K562 (cell line): ENCODE data around the gene PASD1. TPM values are rescaled to one million over a fixed set of nuclear protein-coding genes. Genes with fewer than 3 reads are reported as not detected.

Experiments used
- ATAC-seq: fragments of 200-7000 bp; cut with Tn5 transposase; 3 replicates; pipeline ENCODE4 v1.9.1; 2020; ENCODE audit warnings: moderate library complexity
- BruUV-seq: library from RNA; stranded (reverse); fragments of 400-500 nt; replicated peaks from 2 replicates; lab custom pipeline; 2021; lab: Mats Ljungman, UMichigan
- CTCF ChIA-PET: fragments of 300-600 bp; formaldehyde crosslinking; extraction: SDS; loops from one replicate; lab custom pipeline; 2021; ENCODE audit warnings: low intra/inter-chr PET ratio; lab: Yijun Ruan, JAX
- POLR2A ChIA-PET: fragments of 300-600, 350-650 bp; sonication (Branson Sonifier 250); formaldehyde crosslinking; extraction: SDS; loops from one replicate; lab custom pipeline; 2021; ENCODE audit warnings: antibody characterized with exemption, inconsistent platforms; lab: Yijun Ruan, JAX
- DNase-seq, 4 experiments: peaks; one replicate each; pipeline versions ENCODE4 v3.0.0 to v3.0.0-alpha.2; 2011 to 2018; ENCODE audit warnings: low spot score in 3 of 4, mixed read lengths in 3 of 4; ENCODE audit errors: extremely low read depth in 1 of 4
- FAIRE-seq: peaks from 2 replicates; lab custom pipeline; 2011; peaks lifted over from hg19 to GRCh38; lab: Jason Lieb, UNC
- H2AFZ ChIP-seq: 2 replicates; pipeline ENCODE4 v1.6.0; 2011; ENCODE audit warnings: low read depth, low read length, control low read depth, inconsistent platforms
- H3K27ac ChIP-seq: fragments of 200-600 bp; 3 replicates; pipeline ENCODE4 v1.8.0; 2011; ENCODE audit warnings: low read depth, mild to moderate bottlenecking, control low read depth, inconsistent platforms, low read length, moderate library complexity, mixed read lengths; ENCODE audit errors: extremely low read depth
- H3K27me3 ChIP-seq, 2 experiments: fragments of 300-600 bp in 1 of 2; 2 replicates in 1 of 2; 3 replicates in 1 of 2; pipeline versions ENCODE4 v1.6.0 to v1.8.0; 2011; ENCODE audit warnings: inconsistent platforms in 2 of 2, low read length in 2 of 2, mild to moderate bottlenecking in 1 of 2, mixed read lengths in 1 of 2, moderate library complexity in 1 of 2; ENCODE audit not compliant: control insufficient read depth in 2 of 2, insufficient read depth in 2 of 2
- H3K36me3 ChIP-seq: fragments of 300-600 bp; 3 replicates; pipeline ENCODE4 v1.8.0; 2011; ENCODE audit warnings: mild to moderate bottlenecking, low read length, inconsistent platforms; ENCODE audit not compliant: control insufficient read depth, insufficient read depth
- H3K4me1 ChIP-seq, 2 experiments: fragments of 200-600 bp in 1 of 2; replicated peaks in 1 of 2; 2 replicates in 1 of 2; 3 replicates in 1 of 2; pipeline versions ENCODE4 v1.5.1 to v1.8.0; 2011; ENCODE audit warnings: inconsistent platforms in 2 of 2, low read length in 2 of 2, mild to moderate bottlenecking in 1 of 2, mixed read lengths in 1 of 2, moderate library complexity in 1 of 2; ENCODE audit not compliant: control insufficient read depth in 2 of 2, insufficient read depth in 2 of 2
- H3K4me2 ChIP-seq: 2 replicates; pipeline ENCODE4 v1.6.1; 2011; ENCODE audit warnings: low read length, control low read depth, inconsistent platforms, mixed read lengths; ENCODE audit not compliant: insufficient read depth
- H3K4me3 ChIP-seq: fragments of 200-600 bp; sonication (generic), shearing (Covaris generic); 2 replicates; pipeline ENCODE4 v1.5.1; 2016; ENCODE audit warnings: control low read depth, inconsistent platforms
- H3K79me2 ChIP-seq: fragments of 200-600 bp; 3 replicates; pipeline ENCODE4 v1.8.0; 2011; ENCODE audit warnings: low read length, inconsistent platforms; ENCODE audit not compliant: control insufficient read depth, insufficient read depth
- H3K9ac ChIP-seq, 2 experiments: 2 replicates each; pipeline versions ENCODE4 v1.6.0 to v1.6.1; 2011; ENCODE audit warnings: low read depth in 2 of 2, low read length in 2 of 2, control low read depth in 1 of 2, inconsistent platforms in 1 of 2, mild to moderate bottlenecking in 1 of 2, mixed read lengths in 1 of 2; ENCODE audit not compliant: insufficient read depth in 1 of 2
- H3K9me1 ChIP-seq: one replicate; pipeline ENCODE4 v1.6.0; 2011; ENCODE audit warnings: inconsistent platforms, mild to moderate bottlenecking, low read length, moderate library complexity; ENCODE audit not compliant: control insufficient read depth, insufficient read depth
- H3K9me3 ChIP-seq: replicated peaks from 2 replicates; pipeline ENCODE4 v1.5.1; 2011; ENCODE audit warnings: low read depth, low read length, inconsistent platforms; ENCODE audit not compliant: control insufficient read depth, insufficient read depth
- H4K20me1 ChIP-seq: replicated peaks from 2 replicates; pipeline ENCODE4 v1.6.1; 2011; ENCODE audit warnings: low read length, inconsistent platforms, mixed read lengths; ENCODE audit not compliant: control insufficient read depth, insufficient read depth
- BCL6 ChIP-seq: fragments of 250-450 bp; sonication (Bioruptor Pico); IDR thresholded peaks from 2 replicates; pipeline ENCODE4 v1.4.0; 2020
- CEBPB ChIP-seq: fragments of 450-650 bp; IDR thresholded peaks from 2 replicates; pipeline ENCODE4 v1.6.1; 2016; ENCODE audit warnings: missing genetic modification characterization, missing compliant biosample characterization
- CEBPG ChIP-seq, 3 experiments: fragments of 200-800 bp in 1 of 3; sonication (Bioruptor generic) in 1 of 3; sonication (generic) in 1 of 3; formaldehyde crosslinking in 1 of 3; IDR thresholded peaks in 2 of 3; conservative IDR thresholded peaks in 1 of 3; 2 replicates each; pipeline versions ENCODE4 v1.6.1 to v1.8.0; 2016 to 2022; ENCODE audit warnings: missing compliant biosample characterization in 2 of 3, missing genetic modification characterization in 2 of 3, mild to moderate bottlenecking in 1 of 3, missing genetic modification reagents in 1 of 3
- CREB5 ChIP-seq: fragments of 250-450 bp; sonication (Bioruptor Pico); IDR thresholded peaks from 2 replicates; pipeline ENCODE4 v1.5.0; 2020; ENCODE audit warnings: mild to moderate bottlenecking
- DDX20 ChIP-seq: fragments of 450-650 bp; IDR thresholded peaks from 2 replicates; pipeline ENCODE4 v1.6.1; 2016; ENCODE audit warnings: missing genetic modification characterization, low read depth, mild to moderate bottlenecking, missing compliant biosample characterization, moderate library complexity
- HNRNPH1 ChIP-seq: fragments of 200-400 bp; formaldehyde crosslinking; optimal IDR thresholded peaks from 2 replicates; pipeline ENCODE3; 2017; ENCODE audit warnings: low read depth, mild to moderate bottlenecking, low read length, moderate library complexity
- MYC ChIP-seq, 2 experiments: fragments of 250-450 bp in 1 of 2; sonication (Bioruptor Pico) in 1 of 2; IDR thresholded peaks; 2 replicates each; pipeline versions ENCODE4 v1.5.1 to v1.6.1; 2012 to 2021; ENCODE audit warnings: low read depth in 2 of 2, borderline replicate concordance in 1 of 2, improper control_type of control experiment in 1 of 2, low read length in 1 of 2, mild to moderate bottlenecking in 1 of 2, moderate library complexity in 1 of 2
- PTBP1 ChIP-seq: fragments of 200-400 bp; formaldehyde crosslinking; IDR thresholded peaks from 2 replicates; pipeline ENCODE4 v1.6.1; 2017; ENCODE audit warnings: low read depth, low read length
- TSC22D4 ChIP-seq: fragments of 450-650 bp; IDR thresholded peaks from 2 replicates; pipeline ENCODE4 v1.6.1; 2016; ENCODE audit warnings: missing genetic modification characterization, missing biosample characterization, control low read depth
- ZNF639 ChIP-seq, 2 experiments: fragments of 200-800 bp in 1 of 2; sonication (Bioruptor generic) in 1 of 2; sonication (generic) in 1 of 2; formaldehyde crosslinking in 1 of 2; IDR thresholded peaks in 1 of 2; conservative IDR thresholded peaks in 1 of 2; 2 replicates each; pipeline versions ENCODE4 v1.5.0 to v1.6.1; 2016 to 2020; ENCODE audit warnings: missing compliant biosample characterization in 1 of 2, missing genetic modification characterization in 1 of 2, missing genetic modification reagents in 1 of 2
- ZNF76 ChIP-seq: fragments of 250-450 bp; sonication (Bioruptor Pico); IDR thresholded peaks from 2 replicates; pipeline ENCODE4 v1.4.0; 2020; ENCODE audit warnings: mild to moderate bottlenecking, moderate library complexity, borderline replicate concordance
- WGBS: fragments of 100-300 bp; shearing (Covaris generic); methylation state at CpG from one replicate; pipeline ENCODE4 v1.1.6; 2016; ENCODE audit warnings: low coverage, mixed read lengths; ENCODE audit not compliant: insufficient coverage; ENCODE audit errors: missing lambda C conversion rate; 5-methylcytosine and 5-hydroxymethylcytosine counted together
- in situ Hi-C: fragments of 300-500 bp; cut with MboI; formaldehyde crosslinking; loops from 4 replicates; pipeline ENCODE4 v1.15.0; 2018; ENCODE audit warnings: inconsistent platforms, mixed read lengths
- intact Hi-C: fragments of 100-400 bp; cut with micrococcal nuclease; formaldehyde crosslinking; loops from 2 replicates; pipeline ENCODE4 v1.14.2; 2022
- polyA plus RNA-seq, 8 experiments: library from polyadenylated mRNA; depleted of rRNA in 4 of 8; stranded (reverse) in 5 of 8; unstranded in 3 of 8; fragments of >200 nt; fragmentation: Nextera tagmentation in 2 of 8; fragmentation: Illumina TruSeq in 1 of 8; extraction: Ambion mirVana in 2 of 8; extraction: Trizol in 1 of 8; gene quantifications; 2 replicates each; pipeline versions ENCODE4 v1.2.1 to v1.2.3, GENCODE V29; 2011 to 2014; ENCODE audit warnings: inconsistent platforms in 1 of 8, missing spikeins in 1 of 8
- total RNA-seq, 7 experiments: library from RNA; depleted of rRNA in 6 of 7; stranded (reverse); fragments of >200 nt in 6 of 7; fragmentation: Illumina TruSeq in 2 of 7; extraction: Trizol in 2 of 7; gene quantifications; 2 replicates each; pipeline versions ENCODE4 v1.2.1 to v1.2.3, GENCODE V29; 2011 to 2021; ENCODE audit warnings: low replicate concordance in 1 of 7

The PASD1 gene
- total and polyA plus RNA-seq, 9 of the 15 experiments (the other 6 are each of a cell fraction or from before 2014, with no cell fraction given): 1.7 to 12.8 (median 9.6) TPM

GRCh38 chrX:151609222-151609621 is 45.7 kb downstream of the PASD1 start:
- Histone ChIP-seq H3K9ac (no peak overlapping the region), H3K4me2 (no peak overlapping the region), H3K36me3 (no peaks in the 10 kb centered on the region), H3K79me2 (no peaks in the 10 kb centered on the region), H3K9me1 (no peaks in the 10 kb centered on the region), H3K4me1 (no peaks in the 10 kb centered on the region), H3K4me3 (no peak overlapping the region), H3K27me3 (no peaks in the 10 kb centered on the region), H3K27ac (no peak overlapping the region), H4K20me1 (no peaks in the 10 kb centered on the region), H3K9me3 (no peaks in the 10 kb centered on the region), H2AFZ (no peak overlapping the region)
- ATAC-seq: no peak
- POLR2A ChIA-PET: no interaction called here
- no peak for TF ChIP-seq MYC (IDR thresholded peaks at IDR 0.05; ENCODE audit: low read depth, low read length)
- TF ChIP-seq MYC (CRISPR knock-in tag; IDR thresholded peaks at IDR 0.05; ENCODE audit: borderline replicate concordance, low read depth): no peak
- TF ChIP-seq PTBP1: no peak
- no peak for TF ChIP-seq ZNF76
- no peak for TF ChIP-seq DDX20 (tag)
- TF ChIP-seq HNRNPH1: no peak
- TF ChIP-seq ZNF639 (CRISPR knock-in tag; conservative IDR thresholded peaks at IDR 0.05 in 1 of 2, IDR thresholded peaks at IDR 0.05 in 1 of 2): no peak
- TF ChIP-seq CREB5 (CRISPR knock-in tag): no peak
- no peak for TF ChIP-seq TSC22D4 (tag)
- TF ChIP-seq BCL6 (CRISPR knock-in tag): no peak
- peak; percentile 85 for TF ChIP-seq CEBPB
- TF ChIP-seq CEBPG (CRISPR knock-in tag; IDR thresholded peaks at IDR 0.05): no peak
- TF ChIP-seq CEBPG (tag; conservative IDR thresholded peaks at IDR 0.05 in 1 of 2, IDR thresholded peaks at IDR 0.05 in 1 of 2): peak; percentile 62 to 64
- no peak for FAIRE-seq
- CTCF ChIA-PET: no interaction called here
- no peak for DNase-seq
- in situ Hi-C loops: no loop called here
- 16% methylated on average over 5 of the region's 5 CpGs for WGBS
- intact Hi-C loops: no loop called here
- BruUV-seq: no TSS peak
